ENCODE results near the gene COMTD1.
A peak's percentile ranks its signal among the peaks of the same experiment; 100 is the strongest.

COMTD1 gene

GRCh38 chr10:75235375-75236177 is at the start of gene COMTD1:
Gene COMTD1, minus strand, starts transcription at chr10:75235957. Its CDS starts 29 bp downstream, at chr10:75235928.
- DNase-seq (ENCODE audit: low read depth), result peak; percentile 92

GRCh38 chr10:75283671-75284470 is 48.1 kb upstream of the COMTD1 start:
- DNase-seq (ENCODE audit: low read depth), result no peak

- DNase-seq (ENCODE audit: low read depth), result no peak
Measured at GRCh38 chr10:75283078-75283670, 47.4 kb upstream of the COMTD1 start.

GRCh38 chr10:75281974-75282373 is 46.2 kb upstream of the COMTD1 start:
- no peak for DNase-seq (ENCODE audit: low read depth)

- DNase-seq (ENCODE audit: low read depth), result no peak
Measured at GRCh38 chr10:75280236-75280635, 44.5 kb upstream of the COMTD1 start.

GRCh38 chr10:75276069-75276872 is 40.5 kb upstream of the COMTD1 start:
- no peak for DNase-seq (ENCODE audit: low read depth)

GRCh38 chr10:75272896-75273295 is 37.1 kb upstream of the COMTD1 start:
- DNase-seq (ENCODE audit: low read depth), result no peak

- no peak for DNase-seq (ENCODE audit: low read depth)
Measured at GRCh38 chr10:75272094-75272493, 36.3 kb upstream of the COMTD1 start.

- no peak for DNase-seq (ENCODE audit: low read depth)
Measured at GRCh38 chr10:75269605-75270004, 33.8 kb upstream of the COMTD1 start.

- DNase-seq (ENCODE audit: low read depth), result no peak
Measured at GRCh38 chr10:75266945-75267344, 31.2 kb upstream of the COMTD1 start.

GRCh38 chr10:75265856-75266255 is 30.1 kb upstream of the COMTD1 start:
- no peak for DNase-seq (ENCODE audit: low read depth)

GRCh38 chr10:75263806-75264205 is 28.0 kb upstream of the COMTD1 start:
- no peak for DNase-seq (ENCODE audit: low read depth)

GRCh38 chr10:75261813-75262705 is 26.3 kb upstream of the COMTD1 start:
- DNase-seq (ENCODE audit: low read depth), result no peak

GRCh38 chr10:75260990-75261389 is 25.2 kb upstream of the COMTD1 start:
- DNase-seq (ENCODE audit: low read depth), result no peak

GRCh38 chr10:75254739-75255138 is 19.0 kb upstream of the COMTD1 start:
- DNase-seq (ENCODE audit: low read depth), result no peak

- no peak for DNase-seq (ENCODE audit: low read depth)
Measured at GRCh38 chr10:75253281-75254220, 17.8 kb upstream of the COMTD1 start.

- no peak for DNase-seq (ENCODE audit: low read depth)
Measured at GRCh38 chr10:75250934-75251333, 15.2 kb upstream of the COMTD1 start.

GRCh38 chr10:75247797-75248196 is 12.0 kb upstream of the COMTD1 start:
- no peak for DNase-seq (ENCODE audit: low read depth)

GRCh38 chr10:75246506-75246905 is 10.7 kb upstream of the COMTD1 start:
- no peak for DNase-seq (ENCODE audit: low read depth)
